HL-60/S4 treated with phorbol 12-myristate 13-acetate at 8.2 ng/mL for 4 days and 3 days (cell line): ENCODE data around the gene CD276.
"Not testable (repeated sequence)": the region's sequence is repeated elsewhere in the genome, so short reads cannot be mapped to it uniquely, and the experiment has no call there.

ENCODE experiments used
- in situ Hi-C: fragments of 300-500 bp; cut with MboI; formaldehyde crosslinking; loops from 2 replicates; pipeline ENCODE4 v1.15.0; 2022; ENCODE audit warnings: low sequenced_read_pairs

The CD276 gene

DNA sequence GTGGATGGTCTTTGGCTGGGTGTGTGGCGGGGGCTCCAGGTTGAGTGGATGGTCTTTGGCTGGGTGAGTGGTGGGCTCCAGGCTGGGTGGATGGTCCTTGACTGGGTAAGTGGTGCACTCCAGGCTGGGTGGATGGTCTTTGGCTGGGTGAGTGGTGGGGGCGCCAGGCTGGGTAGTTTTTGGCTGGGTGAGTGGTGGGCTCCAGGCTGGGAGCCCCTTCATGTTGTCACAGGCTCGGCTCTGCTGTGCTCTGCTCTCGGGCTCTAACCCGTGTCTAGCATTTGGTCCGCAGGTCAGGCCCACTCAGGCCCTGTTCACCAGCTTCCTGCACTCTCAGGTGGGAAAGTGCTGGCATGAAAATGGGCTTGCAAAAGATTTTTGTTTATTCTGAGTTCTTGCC is 25.1 kb downstream of the CD276 start:
- in situ Hi-C loops, result loop anchor here (25.0 kb wide), 1 partner anchor 147 kb away; no protein-coding TSS in a partner anchor

DNA sequence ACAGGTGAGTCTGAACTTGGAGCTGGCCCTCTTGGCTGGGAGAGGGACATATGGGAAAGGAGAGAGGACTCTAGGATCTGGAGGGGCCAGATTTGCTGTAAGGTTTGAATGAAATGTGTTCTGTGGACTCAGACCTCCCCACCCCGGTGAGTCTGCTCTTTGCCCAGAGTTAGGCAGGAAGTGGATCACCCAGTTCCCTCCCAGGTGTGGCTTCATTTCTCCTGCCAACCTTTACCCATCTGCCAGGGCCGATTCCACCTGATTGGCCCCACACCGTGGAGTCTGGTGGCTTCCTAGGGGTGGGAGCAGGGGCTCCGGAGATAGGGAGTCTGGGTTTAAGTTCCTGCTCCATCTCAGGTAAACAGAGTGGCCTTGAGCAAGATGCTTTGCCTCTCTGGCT is 25.5 kb downstream of the CD276 start:
- in situ Hi-C loops, result loop anchor here (25.0 kb wide), 1 partner anchor 147 kb away; no protein-coding TSS in a partner anchor

DNA sequence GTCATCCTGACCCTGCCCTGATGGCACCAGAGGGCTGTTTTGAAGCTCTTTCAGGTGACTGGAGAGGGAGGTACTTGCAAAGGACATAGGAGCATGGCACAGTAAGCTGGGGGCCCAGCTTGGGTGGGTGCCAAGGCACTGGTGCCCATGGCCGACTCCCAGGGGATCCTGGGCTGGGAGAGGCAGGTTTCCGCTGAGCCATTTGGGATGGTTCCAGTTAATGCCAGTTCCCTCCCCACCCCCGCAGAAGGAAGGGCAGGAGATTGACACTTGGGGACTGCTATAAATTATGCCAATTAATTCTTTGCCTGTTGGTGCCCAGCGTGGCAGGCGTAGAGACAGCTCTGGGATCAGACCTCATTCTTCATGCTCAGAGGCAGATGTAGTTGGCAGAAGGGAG is 26.1 kb downstream of the CD276 start:
- in situ Hi-C loops, result loop anchor here (25.0 kb wide), 1 partner anchor 148 kb away; no protein-coding TSS in a partner anchor

DNA sequence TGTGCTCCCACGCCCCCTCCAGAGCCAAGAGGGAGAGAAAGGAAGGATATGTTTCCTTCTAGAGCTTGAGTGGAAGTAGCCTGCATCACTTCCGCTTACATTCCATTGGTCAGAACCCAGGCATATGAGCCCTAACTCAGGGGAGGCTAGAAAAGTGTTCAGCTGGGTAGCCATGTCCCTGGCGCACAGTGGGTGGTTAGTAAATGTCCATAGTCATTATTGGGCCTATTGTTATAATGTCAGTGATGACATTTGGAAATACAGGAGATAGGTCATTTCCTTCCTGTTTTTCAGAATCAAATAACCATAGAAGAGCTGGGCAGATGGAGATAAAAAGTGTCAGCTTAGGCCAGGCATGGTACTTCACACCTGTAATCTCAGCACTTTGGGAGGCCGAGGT is 27.3 kb downstream of the CD276 start:
- in situ Hi-C loops, result loop anchor here (25.0 kb wide), 1 partner anchor 149 kb away; no protein-coding TSS in a partner anchor

- in situ Hi-C loops, result loop anchor here (25.0 kb wide), 1 partner anchor 150 kb away; no protein-coding TSS in a partner anchor
Measured at GRCh38 chr15:73712107-73712506, 27.9 kb downstream of the CD276 start.

- in situ Hi-C loops, result loop anchor here (25.0 kb wide), 1 partner anchor 152 kb away; no protein-coding TSS in a partner anchor
Measured at GRCh38 chr15:73714695-73715301, 30.6 kb downstream of the CD276 start.

GRCh38 chr15:73715417-73715816 is 31.2 kb downstream of the CD276 start:
- in situ Hi-C loops, result loop anchor here (25.0 kb wide), 1 partner anchor 153 kb away; no protein-coding TSS in a partner anchor

DNA sequence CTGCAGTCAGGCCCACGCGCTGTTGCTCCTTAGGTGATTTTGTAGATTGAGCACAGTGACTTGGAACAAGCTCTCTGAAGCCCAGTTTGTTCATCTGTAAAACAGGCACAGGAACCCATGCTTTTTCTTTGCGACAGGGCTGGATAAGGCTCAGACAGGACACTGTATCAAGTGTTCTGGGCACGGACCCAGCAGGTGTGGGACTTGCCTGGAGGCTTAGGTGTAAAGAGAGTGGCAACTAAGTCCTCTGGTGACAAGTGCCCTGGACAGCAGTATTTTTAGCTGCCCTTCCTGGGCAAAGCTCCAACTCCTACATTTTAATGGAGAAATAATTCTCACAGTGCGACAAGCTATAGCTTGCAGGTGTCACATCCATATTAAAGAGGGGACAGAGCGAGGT is 32.2 kb downstream of the CD276 start:
- in situ Hi-C loops, result loop anchor here (25.0 kb wide), 1 partner anchor 154 kb away; no protein-coding TSS in a partner anchor

DNA sequence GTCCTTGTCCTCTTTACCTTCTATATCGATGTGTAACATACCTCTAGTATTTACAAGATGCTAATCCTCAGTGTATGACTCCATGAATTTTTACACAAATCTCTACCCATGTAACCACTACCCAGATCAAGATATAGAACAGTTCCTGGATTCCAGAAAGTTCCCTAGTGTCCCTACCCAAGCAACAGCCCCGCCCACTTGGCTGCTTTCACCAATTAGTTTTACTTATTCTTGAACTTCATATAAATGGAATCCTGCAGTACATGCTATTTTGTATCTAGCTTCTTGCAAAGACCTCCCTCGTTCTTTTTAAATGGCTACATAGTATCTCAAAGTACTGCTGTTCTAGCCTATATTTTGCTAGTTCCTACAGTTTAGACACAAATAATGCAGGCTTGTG is 33.0 kb downstream of the CD276 start:
- in situ Hi-C loops, result loop anchor here (25.0 kb wide), 1 partner anchor 155 kb away; no protein-coding TSS in a partner anchor

DNA sequence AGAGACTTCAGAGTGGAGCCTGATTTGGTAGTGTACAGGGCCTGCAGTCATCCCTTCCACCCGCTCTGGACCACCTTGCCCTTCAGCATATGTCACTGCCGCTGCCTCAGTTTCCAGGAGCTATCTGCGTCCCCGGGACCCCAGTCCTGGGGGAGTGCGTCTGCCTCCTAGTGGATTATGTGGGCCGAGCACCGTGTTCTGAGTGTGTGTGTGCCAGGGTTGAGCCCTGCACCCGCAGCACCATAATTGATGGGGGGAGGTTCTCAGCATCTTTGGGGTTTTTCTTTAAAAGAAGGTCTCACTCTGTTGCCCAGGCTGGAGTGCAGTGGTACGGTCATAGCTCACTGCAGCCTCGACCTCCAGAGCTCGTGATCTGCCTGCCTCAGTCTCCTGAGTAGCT is 33.6 kb downstream of the CD276 start:
- in situ Hi-C loops, result loop anchor here (25.0 kb wide), 1 partner anchor 156 kb away; no protein-coding TSS in a partner anchor

GRCh38 chr15:73718694-73719093 is 34.5 kb downstream of the CD276 start:
- in situ Hi-C loops, result loop anchor here (25.0 kb wide), 1 partner anchor 156 kb away; no protein-coding TSS in a partner anchor

- in situ Hi-C loops, result loop anchor here (25.0 kb wide), 1 partner anchor 160 kb away; no protein-coding TSS in a partner anchor
Measured at GRCh38 chr15:73722425-73722824, 38.2 kb downstream of the CD276 start.

GRCh38 chr15:73723191-73723590 is 39.0 kb downstream of the CD276 start:
- in situ Hi-C loops, result loop anchor here (25.0 kb wide), 1 partner anchor 161 kb away; no protein-coding TSS in a partner anchor

- in situ Hi-C loops, result loop anchor here (25.0 kb wide), 1 partner anchor 162 kb away; no protein-coding TSS in a partner anchor
Measured at GRCh38 chr15:73724212-73724611, 40.0 kb downstream of the CD276 start.

GRCh38 chr15:73727330-73727976 is 43.3 kb downstream of the CD276 start:
- in situ Hi-C loops, result no loop called here

DNA sequence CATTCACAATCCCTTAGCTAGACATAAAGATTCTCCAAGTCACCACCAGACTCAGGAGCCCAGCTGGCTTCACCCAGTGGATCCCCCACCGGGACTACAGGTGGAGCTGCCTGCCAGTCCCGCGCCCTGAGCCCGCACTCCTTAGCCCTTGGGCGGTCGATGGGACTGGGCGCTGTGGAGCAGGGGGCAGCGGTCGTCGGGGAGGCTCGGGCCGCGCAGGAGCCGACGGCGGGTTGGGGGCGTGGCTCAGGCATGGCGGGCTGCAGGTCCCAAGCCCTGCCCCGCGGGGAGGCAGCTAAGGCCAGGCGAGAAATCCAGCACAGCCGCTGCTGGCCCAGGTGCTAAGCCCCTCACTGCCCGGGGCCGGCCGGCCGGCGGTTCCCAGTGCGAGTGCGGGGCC is 47.9 kb downstream of the CD276 start:
- in situ Hi-C loops, result not testable (repeated sequence)

DNA sequence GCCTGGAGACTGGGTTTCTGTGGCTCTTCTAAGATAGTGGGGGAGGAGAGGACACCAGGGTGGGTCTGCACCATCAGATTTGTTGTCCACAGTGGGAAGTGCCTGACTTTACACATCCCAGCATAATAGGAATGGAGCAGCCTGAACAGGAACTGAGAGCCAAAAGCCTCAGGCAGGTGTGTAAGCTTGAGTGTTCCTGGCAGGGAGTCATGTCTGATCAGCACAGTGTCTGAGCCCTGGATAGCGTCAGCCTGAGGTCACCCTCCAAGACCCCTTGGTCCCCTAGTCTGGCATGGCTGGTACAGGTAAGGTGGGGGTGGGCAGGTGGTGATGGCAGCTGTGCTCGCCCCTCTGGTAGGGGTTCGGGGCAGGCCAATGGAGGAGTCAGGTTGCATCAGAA is 48.7 kb downstream of the CD276 start:
- in situ Hi-C loops, result no loop called here

DNA sequence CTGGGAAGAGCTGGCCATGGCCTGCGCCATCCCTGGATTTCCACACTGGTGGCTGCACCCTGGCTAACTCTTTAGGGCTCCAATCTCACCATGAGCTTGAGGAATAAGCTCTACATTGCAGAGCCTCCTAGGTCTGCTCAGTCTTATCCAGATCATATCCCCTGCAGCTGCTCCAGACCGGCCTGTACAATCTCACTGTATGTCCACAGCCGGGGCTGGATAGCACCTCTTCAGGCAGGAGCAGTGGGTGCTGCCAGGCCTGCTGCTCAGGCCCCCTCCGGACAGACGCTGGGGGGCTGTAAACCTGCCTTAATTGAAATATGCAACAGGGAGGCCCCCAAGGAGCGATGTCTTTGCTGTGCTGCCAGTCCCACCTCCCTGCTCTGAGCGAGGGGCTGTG is 53.4 kb downstream of the CD276 start:
- in situ Hi-C loops, result no loop called here

DNA sequence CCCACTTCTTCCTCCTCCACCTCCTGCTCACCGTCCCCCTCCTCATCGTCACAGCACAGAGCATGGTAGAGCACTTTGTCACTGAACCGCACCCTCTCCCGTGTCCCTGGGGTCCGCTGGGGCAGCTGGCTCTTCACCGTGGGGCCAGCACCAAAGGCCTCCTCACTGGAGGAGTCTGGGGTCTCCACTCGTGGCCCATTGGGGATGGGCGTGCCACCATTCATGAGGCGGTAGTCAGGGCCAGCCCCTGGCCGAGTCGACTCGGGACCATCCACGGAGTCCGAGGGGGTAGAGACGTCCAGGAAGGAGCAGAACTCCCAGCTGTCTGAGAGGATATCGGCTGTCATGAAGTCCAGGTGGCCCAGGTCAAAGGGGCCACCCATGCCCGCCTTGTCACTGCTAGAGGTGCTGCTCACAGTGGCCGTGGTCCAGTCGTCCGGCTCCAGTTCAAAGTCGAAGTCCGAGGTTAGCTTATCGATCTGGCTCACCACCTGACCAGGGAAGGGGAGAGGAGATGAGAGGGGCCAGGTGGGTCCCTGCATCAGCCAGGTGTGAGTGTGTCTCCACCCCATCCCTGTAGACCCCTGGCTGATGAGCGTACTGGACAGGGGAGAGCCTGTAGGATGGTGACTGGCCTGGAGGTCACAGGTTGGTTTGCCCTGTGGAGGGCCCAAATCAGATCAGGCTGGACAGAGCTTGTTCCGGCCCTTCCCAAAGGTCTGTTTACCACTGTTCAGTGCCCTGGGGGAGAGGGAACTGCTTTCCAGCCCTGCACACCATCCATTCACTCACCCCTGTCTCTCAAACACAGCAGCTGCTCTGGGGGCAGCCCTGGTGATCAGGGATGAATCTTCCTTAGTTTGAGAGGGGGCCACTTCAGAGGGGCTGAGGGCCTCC is 56.2 kb downstream of the CD276 start:
- in situ Hi-C loops, result no loop called here

DNA sequence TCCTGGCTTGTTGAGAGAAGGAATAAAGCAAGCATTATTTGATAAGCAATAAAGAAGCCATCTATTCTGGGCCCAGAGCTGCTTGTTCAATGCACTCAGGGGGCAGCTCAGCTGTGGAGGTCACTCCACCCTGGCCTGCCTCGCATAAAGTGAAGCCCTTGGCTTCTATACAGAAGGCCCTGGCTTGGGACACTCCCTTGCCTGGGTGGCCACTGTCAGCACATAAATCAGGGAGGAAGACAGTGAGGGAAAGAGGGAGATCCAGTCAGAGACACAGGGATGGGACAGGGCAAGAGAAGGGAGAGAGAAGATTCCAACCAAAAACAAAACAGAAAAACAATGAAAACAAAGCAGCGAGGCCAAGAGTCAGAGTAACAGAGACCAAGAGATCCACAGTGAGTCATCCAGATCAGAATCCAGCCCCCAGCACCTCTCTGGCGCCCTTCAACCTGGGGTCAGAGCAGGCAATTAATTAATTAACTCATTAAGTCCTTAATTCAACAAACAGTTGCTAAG is 57.2 kb downstream of the CD276 start:
- in situ Hi-C loops, result no loop called here

GRCh38 chr15:73744293-73744692 is 60.1 kb downstream of the CD276 start:
- in situ Hi-C loops, result no loop called here
